ENCODE results near the gene C19orf33. TPM values are rescaled to one million over a fixed set of nuclear protein-coding genes. Genes with fewer than 3 reads are reported as not detected.

The C19orf33 gene
- total RNA-seq, 4 donors from 2014 or later, result 16.2 to 26.3 (median 17.2) TPM; not detected in 1

DNA sequence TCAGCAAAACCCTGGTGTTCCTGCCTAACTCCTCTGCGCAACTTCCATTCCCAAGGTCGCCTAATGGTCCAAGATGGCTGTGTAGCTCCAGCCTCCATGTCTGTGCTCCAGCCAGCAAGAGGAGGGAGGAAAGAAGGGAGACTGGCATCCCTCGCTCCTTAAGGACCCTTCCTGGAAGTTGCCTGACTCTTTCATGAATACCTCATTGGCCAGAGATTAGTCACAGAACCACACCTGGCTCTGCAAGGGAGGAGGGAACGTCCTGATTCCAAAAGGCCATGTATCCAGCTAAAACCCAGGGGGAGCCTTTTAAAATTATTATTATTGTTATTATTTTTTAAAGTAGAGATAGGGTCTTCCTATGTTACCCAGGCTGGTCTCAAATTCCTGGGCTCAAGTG, 20.4 kb downstream of the C19orf33 start:
- no peaks in the 10 kb centered on the region for H3K27me3 ChIP-seq
- peaks cover 0 to 5% of the 10 kb centered on the region in 2 donors for H3K36me3 ChIP-seq
- no peak overlapping the region for H3K4me3 ChIP-seq (replicated peaks in 1 of 3)
- H3K4me1 ChIP-seq, result peaks cover 0 to 5% of the 10 kb centered on the region in 2 donors
- H3K9me3 ChIP-seq, result no peaks in the 10 kb centered on the region
- DNase-seq, result no peak
- no peak overlapping the region for H3K27ac ChIP-seq
- 86% methylated on average over 4 of the region's 4 CpGs for WGBS, 2 donors
- intact Hi-C loops (cut with DNase I), result loop anchor here (10.0 kb wide), 1 partner anchor 430 kb away; no protein-coding TSS in a partner anchor
- TF ChIP-seq, protein P1, sequence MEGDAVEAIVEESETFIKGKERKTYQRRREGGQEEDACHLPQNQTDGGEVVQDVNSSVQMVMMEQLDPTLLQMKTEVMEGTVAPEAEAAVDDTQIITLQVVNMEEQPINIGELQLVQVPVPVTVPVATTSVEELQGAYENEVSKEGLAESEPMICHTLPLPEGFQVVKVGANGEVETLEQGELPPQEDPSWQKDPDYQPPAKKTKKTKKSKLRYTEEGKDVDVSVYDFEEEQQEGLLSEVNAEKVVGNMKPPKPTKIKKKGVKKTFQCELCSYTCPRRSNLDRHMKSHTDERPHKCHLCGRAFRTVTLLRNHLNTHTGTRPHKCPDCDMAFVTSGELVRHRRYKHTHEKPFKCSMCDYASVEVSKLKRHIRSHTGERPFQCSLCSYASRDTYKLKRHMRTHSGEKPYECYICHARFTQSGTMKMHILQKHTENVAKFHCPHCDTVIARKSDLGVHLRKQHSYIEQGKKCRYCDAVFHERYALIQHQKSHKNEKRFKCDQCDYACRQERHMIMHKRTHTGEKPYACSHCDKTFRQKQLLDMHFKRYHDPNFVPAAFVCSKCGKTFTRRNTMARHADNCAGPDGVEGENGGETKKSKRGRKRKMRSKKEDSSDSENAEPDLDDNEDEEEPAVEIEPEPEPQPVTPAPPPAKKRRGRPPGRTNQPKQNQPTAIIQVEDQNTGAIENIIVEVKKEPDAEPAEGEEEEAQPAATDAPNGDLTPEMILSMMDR (IDR thresholded peaks at IDR 0.05), result no peak
- no peak for TF ChIP-seq POLR2A (IDR thresholded peaks at IDR 0.05)

DNA sequence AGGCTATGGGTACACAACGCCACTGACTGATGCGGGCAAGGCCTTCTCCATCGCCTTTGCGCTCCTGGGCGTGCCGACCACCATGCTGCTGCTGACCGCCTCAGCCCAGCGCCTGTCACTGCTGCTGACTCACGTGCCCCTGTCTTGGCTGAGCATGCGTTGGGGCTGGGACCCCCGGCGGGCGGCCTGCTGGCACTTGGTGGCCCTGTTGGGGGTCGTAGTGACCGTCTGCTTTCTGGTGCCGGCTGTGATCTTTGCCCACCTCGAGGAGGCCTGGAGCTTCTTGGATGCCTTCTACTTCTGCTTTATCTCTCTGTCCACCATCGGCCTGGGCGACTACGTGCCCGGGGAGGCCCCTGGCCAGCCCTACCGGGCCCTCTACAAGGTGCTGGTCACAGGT, 22.5 kb downstream of the C19orf33 start:
- peaks cover 0 to 5% of the 10 kb centered on the region in 2 donors for H3K36me3 ChIP-seq
- no peaks in the 10 kb centered on the region for H3K9me3 ChIP-seq
- H3K27ac ChIP-seq, result no peak overlapping the region
- 90 to 91% methylated on average over 8 to 22 of the region's 22 CpGs for WGBS, 2 donors
- H3K27me3 ChIP-seq, result no peaks in the 10 kb centered on the region
- DNase-seq, result no peak
- H3K4me3 ChIP-seq (replicated peaks in 1 of 3), result no peak overlapping the region
- H3K4me1 ChIP-seq, result no peaks in the 10 kb centered on the region
- intact Hi-C loops (cut with DNase I), result loop anchor here (10.0 kb wide), 1 partner anchor 432 kb away; no protein-coding TSS in a partner anchor
- TF ChIP-seq, protein P1 (IDR thresholded peaks at IDR 0.05), result no peak
- TF ChIP-seq POLR2A (IDR thresholded peaks at IDR 0.05), result no peak

DNA sequence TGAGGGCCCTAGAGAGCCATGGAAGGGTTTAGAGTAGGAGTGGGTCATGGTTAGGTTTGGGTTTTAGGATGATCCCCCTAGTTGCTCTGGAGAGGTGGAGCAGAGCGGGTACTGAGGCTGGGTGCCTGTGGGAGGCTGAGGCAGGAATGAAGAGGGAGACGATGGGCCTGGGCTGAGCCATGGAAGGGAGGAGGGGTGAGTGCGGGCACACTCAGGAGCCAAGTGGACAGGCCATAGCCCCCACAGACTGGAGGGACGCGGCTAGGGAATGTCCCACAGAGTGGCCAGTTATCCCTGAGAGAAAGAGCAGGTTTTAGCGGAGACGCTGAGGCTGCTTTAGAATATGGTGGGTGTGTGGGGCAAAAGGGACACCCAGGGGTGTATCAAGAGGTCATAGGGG, 25.6 kb downstream of the C19orf33 start:
- DNase-seq, result no peak
- Histone ChIP-seq H3K27ac (no peak overlapping the region), H3K9me3 (no peaks in the 10 kb centered on the region), H3K27me3 (no peaks in the 10 kb centered on the region), H3K36me3 (peaks cover 0 to 5% of the 10 kb centered on the region in 2 donors), H3K4me1 (no peaks in the 10 kb centered on the region), H3K4me3 (replicated peaks in 1 of 3) (no peak overlapping the region)
- WGBS, 2 donors, result 91 to 95% methylated on average over 7 of the region's 7 CpGs
- no peak for TF ChIP-seq POLR2A (IDR thresholded peaks at IDR 0.05)
- TF ChIP-seq, protein P1 (IDR thresholded peaks at IDR 0.05), result no peak
- intact Hi-C loops (cut with DNase I), result loop anchor here (10.0 kb wide), 1 partner anchor 435 kb away; no protein-coding TSS in a partner anchor

DNA sequence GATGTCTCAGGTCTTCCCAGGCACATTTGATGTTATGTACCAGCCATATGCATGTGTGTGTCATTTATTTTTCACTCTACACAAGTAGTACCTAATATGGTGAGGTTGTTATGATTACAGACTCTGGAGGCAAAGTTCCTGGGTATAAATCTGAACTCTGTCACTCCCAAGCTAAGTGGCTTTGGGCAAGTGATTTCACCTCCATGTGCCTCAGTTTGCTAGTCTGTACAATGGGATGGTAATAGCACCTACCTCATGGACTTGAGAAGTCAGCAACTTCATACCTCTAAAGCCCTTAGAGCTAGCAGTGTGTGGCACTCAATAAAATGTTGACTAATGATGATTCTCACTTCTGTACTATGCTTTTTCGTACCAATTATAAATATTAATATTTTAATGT, 27.7 kb downstream of the C19orf33 start:
- Histone ChIP-seq H3K4me3 (replicated peaks in 1 of 3) (no peak overlapping the region), H3K27ac (no peak overlapping the region), H3K4me1 (no peaks in the 10 kb centered on the region), H3K9me3 (no peaks in the 10 kb centered on the region), H3K27me3 (no peaks in the 10 kb centered on the region), H3K36me3 (peaks cover 0 to 5% of the 10 kb centered on the region in 2 donors)
- TF ChIP-seq, protein P1 (IDR thresholded peaks at IDR 0.05), result no peak
- TF ChIP-seq POLR2A (IDR thresholded peaks at IDR 0.05), result no peak
- no peak for DNase-seq
- intact Hi-C loops (cut with DNase I), result no loop called here
- 83 to 95% methylated on average over 1 of the region's 1 CpG for WGBS, 2 donors

DNA sequence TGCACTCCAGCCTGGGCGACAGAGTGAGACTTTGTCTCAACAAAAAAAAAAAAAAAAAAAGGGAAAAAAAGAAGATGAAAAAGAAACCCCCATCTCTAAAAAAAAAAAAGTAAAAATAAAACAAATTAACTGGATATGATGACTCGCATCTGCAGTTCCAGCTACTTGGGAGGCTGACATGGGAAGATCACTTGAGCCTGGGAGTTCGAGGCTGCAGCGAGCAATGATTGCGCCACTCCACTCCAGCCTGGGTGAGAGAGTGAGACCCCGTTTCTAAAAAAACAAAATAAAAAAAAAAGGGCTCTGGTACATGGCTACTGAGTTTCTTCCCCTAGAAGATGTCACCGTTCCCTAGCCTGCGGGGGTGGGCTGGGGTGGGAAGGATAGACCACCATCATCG, 29.2 kb downstream of the C19orf33 start:
- TF ChIP-seq, protein P1 (IDR thresholded peaks at IDR 0.05), result no peak
- TF ChIP-seq POLR2A (IDR thresholded peaks at IDR 0.05), result no peak
- no peaks in the 10 kb centered on the region for H3K9me3 ChIP-seq
- no peaks in the 10 kb centered on the region for H3K36me3 ChIP-seq
- H3K27ac ChIP-seq, result no peak overlapping the region
- WGBS, 2 donors, result 78 to 80% methylated on average over 9 of the region's 9 CpGs
- intact Hi-C loops (cut with DNase I), result no loop called here
- no peaks in the 10 kb centered on the region for H3K27me3 ChIP-seq
- no peak for DNase-seq
- no peak overlapping the region for H3K4me3 ChIP-seq (replicated peaks in 1 of 3)
- peaks cover 9 to 11% of the 10 kb centered on the region in 2 donors for H3K4me1 ChIP-seq

Data from thyroid gland (tissue), 4 donors.